ENCODE results near the gene ALDOB. TPM values are rescaled to one million over a fixed set of nuclear protein-coding genes. Genes with fewer than 3 reads are reported as not detected.

The ALDOB gene
- total and polyA plus RNA-seq, 2 of the 13 experiments (the other 11 are each of a cell fraction or from before 2014, with no cell fraction given): 0.29 to 0.97 TPM

DNA sequence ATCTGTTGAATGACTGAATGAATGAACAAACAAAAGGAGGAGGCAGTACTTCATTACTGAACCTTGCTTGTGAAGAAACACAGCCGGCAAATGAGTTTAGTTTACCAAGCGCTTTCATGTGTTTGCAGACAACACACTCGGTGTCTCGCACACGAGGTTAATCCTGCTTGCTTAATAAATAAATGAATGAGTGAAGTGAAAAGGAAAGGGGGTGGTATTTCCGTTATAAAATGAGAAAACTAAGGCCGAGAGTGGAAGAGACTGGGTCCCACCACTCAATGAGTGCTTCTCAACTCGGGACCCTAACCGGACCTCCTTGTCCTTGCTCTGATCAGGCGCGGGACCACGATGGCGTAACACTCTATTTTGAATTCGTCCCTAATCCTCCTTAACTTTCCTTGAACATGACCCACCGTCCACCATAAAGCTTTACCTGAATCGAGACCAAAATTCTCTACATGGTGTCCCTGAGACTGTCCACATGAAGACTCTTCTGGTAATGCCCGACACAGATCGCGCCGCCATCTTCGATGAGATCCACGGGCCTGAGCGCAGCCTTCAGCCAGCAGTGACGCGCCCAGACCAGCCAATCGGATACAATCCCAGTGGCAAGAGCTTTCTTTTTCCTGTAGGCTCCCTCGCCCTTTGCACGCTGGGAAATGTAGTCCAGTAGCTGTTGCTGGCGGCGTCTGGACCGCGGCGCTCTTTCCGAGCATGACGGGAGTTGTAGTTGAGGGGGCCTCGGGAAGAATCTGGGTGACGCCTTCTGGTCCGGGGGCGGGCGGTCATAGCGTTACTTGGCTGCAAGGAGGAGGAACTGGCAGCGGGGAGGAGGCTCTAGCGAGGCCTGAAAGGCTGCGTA, 37.3 kb downstream of the ALDOB start, which contains the start of the genes MRPL50 and ZNF189 (continued):
- TF ChIP-seq ZNF549 (CRISPR knock-in tag; IDR thresholded peaks at IDR 0.05) (no peak), PAX8 (CRISPR knock-in tag; IDR thresholded peaks at IDR 0.05; ENCODE audit: borderline replicate concordance) (no peak), MYC (CRISPR knock-in tag; IDR thresholded peaks at IDR 0.05; ENCODE audit: borderline replicate concordance) (peak; percentile 19; the same call in 1 of the 2 replicates), MEIS2 (CRISPR knock-in tag; IDR thresholded peaks at IDR 0.05) (no peak), BATF2 (CRISPR knock-in tag; IDR thresholded peaks at IDR 0.05) (no peak), ATF4 (CRISPR knock-in tag; IDR thresholded peaks at IDR 0.05) (peak in 1 of 2 experiments; percentile 86; a peak in 2 of 4 replicates), ZNF274 (CRISPR knock-in tag; IDR thresholded peaks at IDR 0.05) (no peak), HNF4G (IDR thresholded peaks at IDR 0.05; ENCODE audit: borderline replicate concordance, low read depth, low read length) (no peak), HNF4G (CRISPR knock-in tag; IDR thresholded peaks at IDR 0.05; ENCODE audit: borderline replicate concordance, low read depth) (no peak; the same call in 1 of the 2 replicates), GFI1 (CRISPR knock-in tag; IDR thresholded peaks at IDR 0.05; ENCODE audit: borderline replicate concordance) (no peak), HDAC6 (IDR thresholded peaks at IDR 0.05; ENCODE audit: low read depth, low read length) (no peak), ZNF616 (CRISPR knock-in tag; IDR thresholded peaks at IDR 0.05; ENCODE audit: low read depth) (peak; percentile 73; the same call in 1 of the 2 replicates), ATF1 (CRISPR knock-in tag; IDR thresholded peaks at IDR 0.05) (peak; percentile 96), U2AF1 (optimal IDR thresholded peaks at IDR 0.05; ENCODE audit: low read depth, low read length) (no peak), ZNF3 (CRISPR knock-in tag; IDR thresholded peaks at IDR 0.05) (peak; percentile 67; the same call in 1 of the 2 replicates), ZNF317 (CRISPR knock-in tag; IDR thresholded peaks at IDR 0.05) (peak; percentile 50), GTF2F1 (IDR thresholded peaks at IDR 0.05; ENCODE audit: low read length) (0 out of 2 replicates have a peak, but pooled peaks have one; percentile 56), DRAP1 (CRISPR knock-in tag; IDR thresholded peaks at IDR 0.05) (peak; percentile 94), SALL2 (CRISPR knock-in tag; IDR thresholded peaks at IDR 0.05) (no peak), ZNF543 (CRISPR knock-in tag; IDR thresholded peaks at IDR 0.05) (no peak)
- TF ChIP-seq, protein P1, sequence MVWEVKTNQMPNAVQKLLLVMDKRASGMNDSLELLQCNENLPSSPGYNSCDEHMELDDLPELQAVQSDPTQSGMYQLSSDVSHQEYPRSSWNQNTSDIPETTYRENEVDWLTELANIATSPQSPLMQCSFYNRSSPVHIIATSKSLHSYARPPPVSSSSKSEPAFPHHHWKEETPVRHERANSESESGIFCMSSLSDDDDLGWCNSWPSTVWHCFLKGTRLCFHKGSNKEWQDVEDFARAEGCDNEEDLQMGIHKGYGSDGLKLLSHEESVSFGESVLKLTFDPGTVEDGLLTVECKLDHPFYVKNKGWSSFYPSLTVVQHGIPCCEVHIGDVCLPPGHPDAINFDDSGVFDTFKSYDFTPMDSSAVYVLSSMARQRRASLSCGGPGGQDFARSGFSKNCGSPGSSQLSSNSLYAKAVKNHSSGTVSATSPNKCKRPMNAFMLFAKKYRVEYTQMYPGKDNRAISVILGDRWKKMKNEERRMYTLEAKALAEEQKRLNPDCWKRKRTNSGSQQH (CRISPR knock-in tag; IDR thresholded peaks at IDR 0.05; ENCODE audit: low read depth): peak; percentile 92
- TF ChIP-seq, protein P2, sequence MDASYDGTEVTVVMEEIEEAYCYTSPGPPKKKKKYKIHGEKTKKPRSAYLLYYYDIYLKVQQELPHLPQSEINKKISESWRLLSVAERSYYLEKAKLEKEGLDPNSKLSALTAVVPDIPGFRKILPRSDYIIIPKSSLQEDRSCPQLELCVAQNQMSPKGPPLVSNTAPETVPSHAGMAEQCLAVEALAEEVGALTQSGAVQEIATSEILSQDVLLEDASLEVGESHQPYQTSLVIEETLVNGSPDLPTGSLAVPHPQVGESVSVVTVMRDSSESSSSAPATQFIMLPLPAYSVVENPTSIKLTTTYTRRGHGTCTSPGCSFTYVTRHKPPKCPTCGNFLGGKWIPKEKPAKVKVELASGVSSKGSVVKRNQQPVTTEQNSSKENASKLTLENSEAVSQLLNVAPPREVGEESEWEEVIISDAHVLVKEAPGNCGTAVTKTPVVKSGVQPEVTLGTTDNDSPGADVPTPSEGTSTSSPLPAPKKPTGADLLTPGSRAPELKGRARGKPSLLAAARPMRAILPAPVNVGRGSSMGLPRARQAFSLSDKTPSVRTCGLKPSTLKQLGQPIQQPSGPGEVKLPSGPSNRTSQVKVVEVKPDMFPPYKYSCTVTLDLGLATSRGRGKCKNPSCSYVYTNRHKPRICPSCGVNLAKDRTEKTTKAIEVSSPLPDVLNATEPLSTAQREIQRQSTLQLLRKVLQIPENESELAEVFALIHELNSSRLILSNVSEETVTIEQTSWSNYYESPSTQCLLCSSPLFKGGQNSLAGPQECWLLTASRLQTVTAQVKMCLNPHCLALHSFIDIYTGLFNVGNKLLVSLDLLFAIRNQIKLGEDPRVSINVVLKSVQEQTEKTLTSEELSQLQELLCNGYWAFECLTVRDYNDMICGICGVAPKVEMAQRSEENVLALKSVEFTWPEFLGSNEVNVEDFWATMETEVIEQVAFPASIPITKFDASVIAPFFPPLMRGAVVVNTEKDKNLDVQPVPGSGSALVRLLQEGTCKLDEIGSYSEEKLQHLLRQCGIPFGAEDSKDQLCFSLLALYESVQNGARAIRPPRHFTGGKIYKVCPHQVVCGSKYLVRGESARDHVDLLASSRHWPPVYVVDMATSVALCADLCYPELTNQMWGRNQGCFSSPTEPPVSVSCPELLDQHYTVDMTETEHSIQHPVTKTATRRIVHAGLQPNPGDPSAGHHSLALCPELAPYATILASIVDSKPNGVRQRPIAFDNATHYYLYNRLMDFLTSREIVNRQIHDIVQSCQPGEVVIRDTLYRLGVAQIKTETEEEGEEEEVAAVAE (CRISPR knock-in tag; IDR thresholded peaks at IDR 0.05; ENCODE audit: borderline replicate concordance): peak; percentile 97
